ENCODE data around the gene COG8.
A peak's percentile ranks its signal among the peaks of the same experiment; 100 is the strongest.
"Not testable (repeated sequence)": the region's sequence is repeated elsewhere in the genome, so short reads cannot be mapped to it uniquely, and the experiment has no call there.

The COG8 gene

DNA sequence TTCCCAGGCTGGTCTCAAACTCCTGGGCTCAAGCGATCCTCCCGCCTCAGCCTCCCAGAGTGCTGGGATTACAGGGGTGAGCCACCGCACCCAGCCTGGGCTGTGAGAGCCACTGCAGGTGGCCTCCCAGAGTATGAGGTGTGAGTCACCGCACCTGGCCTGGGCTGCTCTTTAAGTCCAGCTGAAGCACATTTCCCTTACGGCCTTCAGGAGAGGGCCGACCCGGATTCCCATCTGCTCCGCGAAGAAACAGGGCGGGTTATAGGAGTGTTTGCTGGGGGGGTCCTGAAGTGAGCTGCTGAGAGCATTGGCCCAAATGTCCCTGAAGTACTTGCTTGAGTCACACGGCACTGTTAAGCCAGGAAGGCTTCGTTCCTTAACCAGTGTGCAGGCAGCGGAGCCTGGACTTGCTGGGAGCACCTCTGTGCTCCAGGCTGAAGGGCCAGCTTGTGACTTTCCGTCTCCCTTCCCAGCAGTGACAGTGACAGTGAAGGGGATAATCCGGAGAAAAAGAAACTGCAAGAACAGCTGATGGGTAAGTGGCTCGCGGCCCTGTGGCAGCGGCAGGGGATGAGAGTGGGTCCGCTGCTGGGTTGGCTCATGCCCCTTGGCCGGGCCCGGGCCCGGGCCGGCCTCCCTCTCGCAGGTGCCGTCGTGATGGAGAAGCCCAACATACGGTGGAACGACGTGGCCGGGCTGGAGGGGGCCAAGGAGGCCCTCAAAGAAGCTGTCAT, 21.0 kb downstream of the COG8 start:
- no peak for DNase-seq

DNA sequence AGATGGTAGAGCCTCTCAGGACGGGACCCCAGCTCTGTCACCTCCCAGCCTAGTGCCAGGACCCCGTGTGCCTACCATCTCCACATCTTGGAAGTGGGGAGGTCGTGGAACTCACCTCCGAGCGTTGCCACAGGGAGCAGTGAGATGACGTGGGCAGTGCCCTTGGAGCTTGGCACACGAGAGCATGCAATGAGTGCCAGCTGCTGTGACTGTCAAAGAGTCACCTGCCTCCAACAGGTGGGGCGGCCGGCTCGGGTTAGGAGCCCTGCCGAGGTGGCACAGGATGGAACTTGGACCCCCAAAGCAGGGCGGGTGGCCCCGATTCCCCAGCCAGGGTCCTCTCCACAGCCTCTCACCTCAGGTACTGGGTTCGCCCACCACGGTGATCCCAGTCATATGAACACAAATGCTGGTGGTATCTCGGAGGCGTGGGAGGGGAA, 22.7 kb downstream of the COG8 start:
- DNase-seq, result no peak

- DNase-seq, result no peak
Measured at GRCh38 chr16:69315486-69316311, 23.7 kb downstream of the COG8 start.

DNA sequence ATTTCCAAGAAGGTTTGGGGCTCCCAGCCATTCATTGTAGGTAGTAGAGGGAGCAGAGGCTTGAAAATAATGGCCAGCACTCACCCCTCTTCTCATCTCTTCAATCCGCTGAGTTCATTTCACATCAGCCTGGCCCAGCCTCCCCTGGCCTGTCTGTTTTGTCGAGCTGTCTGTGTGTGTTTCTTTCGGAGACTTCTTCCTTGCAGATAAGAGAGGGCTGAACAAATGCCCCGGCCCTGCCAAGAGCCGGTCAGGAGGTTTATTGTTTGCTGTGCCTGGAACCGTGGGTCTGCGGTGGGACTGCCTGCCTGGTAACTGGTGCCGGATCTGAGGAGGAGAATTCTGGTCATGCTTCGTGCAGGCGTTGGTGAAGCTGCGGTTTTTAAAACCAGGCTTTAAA, 24.8 kb downstream of the COG8 start:
- no peak for DNase-seq

DNA sequence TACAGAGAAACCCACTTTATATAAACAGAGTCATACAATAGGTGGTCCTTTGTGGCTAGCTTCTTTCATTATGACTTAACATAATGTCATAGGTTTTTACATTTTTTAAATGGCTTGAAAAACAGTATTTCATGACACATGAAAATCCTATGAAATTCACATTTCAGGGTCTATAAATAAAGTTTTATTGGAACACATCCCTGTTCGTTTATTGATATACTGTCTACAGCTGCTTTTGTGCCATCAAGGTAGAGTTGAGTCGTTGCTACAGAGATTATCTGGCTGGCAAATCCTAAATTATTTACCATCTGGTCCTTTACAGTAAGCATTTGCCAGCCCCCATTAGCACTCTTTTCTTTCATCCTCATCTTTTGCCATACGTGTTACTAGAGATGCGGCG, 25.9 kb downstream of the COG8 start:
- no peak for DNase-seq

- DNase-seq, result peak in 1 of 4 experiments; percentile 40
Measured at GRCh38 chr16:69311533-69312387, 27.6 kb downstream of the COG8 start.

- peak; percentile 96 to 98 (median 98) for DNase-seq
Measured at GRCh38 chr16:69310653-69311532, 28.5 kb downstream of the COG8 start, which contains the start of gene VPS4A. Gene VPS4A, plus strand, starts transcription at chr16:69311350. Its CDS starts 162 bp downstream, at chr16:69311512.

GRCh38 chr16:69309316-69309715, 30.0 kb downstream of the COG8 start:
- DNase-seq, result no peak

DNA sequence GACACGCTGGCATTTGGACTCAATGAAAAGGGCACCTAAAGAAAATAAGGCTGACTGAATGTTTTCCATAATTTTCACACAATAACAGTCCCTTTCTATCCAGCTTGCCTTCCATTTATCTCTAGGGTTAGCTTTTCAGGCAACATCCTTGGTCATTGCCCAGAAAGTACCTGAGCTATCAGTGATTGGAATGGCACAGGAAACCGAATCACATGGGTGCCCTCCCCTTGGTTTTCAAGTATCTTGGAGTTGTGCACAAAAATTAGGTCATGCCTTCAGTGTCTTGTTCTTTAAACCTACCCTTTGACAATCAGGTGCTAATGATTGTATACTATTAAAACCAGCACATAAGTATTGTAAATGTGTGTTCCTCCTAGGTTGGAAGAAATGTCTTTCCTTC, 31.5 kb downstream of the COG8 start:
- no peak for DNase-seq

DNA sequence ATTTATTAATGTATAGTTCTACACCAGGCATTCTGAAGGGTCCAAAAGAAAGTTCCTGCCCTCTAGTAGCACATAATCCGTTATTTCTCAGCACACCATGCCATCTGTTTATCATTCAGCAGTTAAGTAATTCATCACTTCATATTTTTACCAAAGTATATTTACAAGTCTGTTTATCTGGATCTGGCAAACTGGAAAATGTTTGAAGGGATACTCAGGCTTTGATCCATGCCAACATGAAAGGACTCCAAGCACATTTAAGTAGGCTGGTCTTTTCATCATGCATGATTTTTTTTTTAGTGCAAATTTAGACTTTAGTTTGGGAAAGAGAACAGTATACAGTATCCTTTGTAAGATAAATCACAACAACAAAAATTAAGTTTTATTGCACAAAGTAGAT, 32.3 kb downstream of the COG8 start:
- DNase-seq, result no peak

DNA sequence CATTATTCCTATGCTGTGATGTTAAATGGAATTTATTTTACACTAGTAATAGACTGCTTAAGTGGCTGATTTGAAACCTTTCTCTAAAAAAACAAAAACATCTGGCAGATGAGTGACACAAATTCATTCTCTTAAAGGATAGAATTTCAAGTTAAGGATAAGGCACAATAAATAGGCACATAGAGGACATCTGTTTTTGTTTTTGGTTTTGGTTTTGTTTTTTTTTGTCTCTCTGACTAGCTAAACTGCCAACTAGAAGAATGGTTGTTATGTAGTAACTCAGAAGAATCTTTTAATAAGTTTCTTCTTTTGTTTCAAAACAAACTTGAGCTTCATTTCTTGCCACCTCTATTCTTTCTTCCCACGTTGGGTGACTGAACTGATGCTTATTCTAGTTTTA, 33.3 kb downstream of the COG8 start:
- no peak for DNase-seq

DNA sequence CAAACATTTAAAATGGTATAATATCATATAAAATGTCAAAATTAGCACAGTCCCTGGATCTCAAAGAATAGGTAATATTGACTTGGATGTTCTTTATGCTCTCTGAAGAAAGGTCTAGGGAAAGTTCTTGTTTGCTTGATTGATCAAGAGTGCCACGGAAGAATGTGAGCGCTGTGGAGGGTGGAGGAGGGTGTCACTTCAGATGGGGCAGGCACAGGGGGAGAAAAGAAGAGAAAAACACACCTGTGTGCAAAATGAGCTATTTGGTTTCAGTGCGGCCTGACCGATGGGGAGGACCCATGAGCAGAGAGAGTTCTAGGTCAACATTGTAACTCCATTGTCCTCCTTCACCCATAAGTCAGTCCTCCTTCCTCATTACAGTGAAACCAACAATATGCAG, 37.1 kb downstream of the COG8 start:
- DNase-seq, result no peak

- no peak for DNase-seq
Measured at GRCh38 chr16:69301861-69302260, 37.5 kb downstream of the COG8 start.

DNA sequence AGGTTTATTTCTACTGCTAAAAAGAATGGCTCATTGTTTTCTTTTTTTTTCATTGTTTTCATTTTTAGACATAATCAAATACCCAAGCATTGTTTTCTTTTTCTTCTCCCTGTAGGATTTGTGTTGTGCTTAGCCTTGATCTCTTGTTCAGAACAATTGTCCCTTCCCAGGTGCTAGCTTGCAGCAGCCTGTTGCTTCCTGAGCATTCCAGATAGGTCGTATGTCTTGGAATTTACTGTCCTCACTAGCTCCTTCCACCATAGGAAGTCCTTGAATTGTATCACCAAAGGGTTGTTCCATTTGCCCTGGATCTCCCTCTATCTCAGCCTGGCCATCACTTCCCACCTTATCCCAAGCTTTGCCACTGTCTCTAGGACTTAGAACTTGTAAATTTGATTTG, 38.2 kb downstream of the COG8 start:
- no peak for DNase-seq

- no peak for DNase-seq
Measured at GRCh38 chr16:69298261-69298660, 41.1 kb downstream of the COG8 start.

DNA sequence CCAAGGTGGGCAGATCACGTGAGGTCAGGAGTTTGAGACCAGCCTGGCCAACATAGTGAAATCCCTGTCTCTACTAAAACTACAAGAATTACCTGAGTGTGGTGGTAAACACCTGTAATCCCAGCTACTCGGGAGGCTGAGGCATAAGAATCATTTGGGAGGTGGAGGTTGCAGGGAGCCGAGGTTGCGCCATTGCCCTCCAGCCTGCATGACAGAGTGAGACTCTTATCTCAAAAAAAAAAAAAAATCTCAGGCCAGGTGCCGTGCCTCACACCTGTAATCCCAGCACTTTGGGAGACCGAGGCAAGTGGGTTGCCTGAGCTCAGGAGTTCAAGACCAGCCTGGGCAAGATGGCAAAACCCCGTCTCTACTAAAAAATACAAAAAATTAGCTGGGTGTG, 42.6 kb downstream of the COG8 start:
- DNase-seq, result not testable (repeated sequence)

GRCh38 chr16:69294051-69294450, 45.3 kb downstream of the COG8 start:
- DNase-seq, result no peak

DNA sequence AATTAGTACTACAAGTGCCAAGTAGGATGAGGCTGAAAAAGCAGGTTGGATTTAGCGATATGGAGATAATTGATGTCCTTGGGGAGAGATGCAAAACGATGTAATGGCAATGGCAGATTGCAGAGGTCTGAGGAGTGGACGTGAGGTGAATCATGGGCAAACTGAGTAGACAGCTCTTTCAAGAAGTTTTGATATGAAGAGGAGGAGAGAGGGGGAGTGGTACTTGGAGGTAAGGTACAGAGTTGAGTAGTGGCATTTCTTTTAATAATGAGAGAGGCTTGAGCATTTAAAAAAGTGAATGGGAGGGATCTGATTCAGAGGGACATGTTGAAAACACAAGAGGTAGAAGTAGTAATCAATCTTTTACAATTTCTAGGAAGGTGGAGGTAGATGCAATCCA, 46.0 kb downstream of the COG8 start:
- no peak for DNase-seq

- not testable (repeated sequence) for DNase-seq
Measured at GRCh38 chr16:69291657-69292056, 47.7 kb downstream of the COG8 start.

- no peak for DNase-seq
Measured at GRCh38 chr16:69286941-69287713, 52.2 kb downstream of the COG8 start.

- no peak for DNase-seq
Measured at GRCh38 chr16:69285240-69285639, 54.1 kb downstream of the COG8 start.
